Testis (tissue), 3 donors: Measurements from ENCODE around the gene KLF11. TPM values are rescaled to one million over a fixed set of nuclear protein-coding genes. Genes with fewer than 3 reads are reported as not detected.

Experiments used
- DNase-seq: peaks from one replicate; pipeline ENCODE4 v3.0.0-alpha.2; 2019
- H3K27ac ChIP-seq, 2 donors: fragments of 200-600 bp; sonication (generic); one replicate each; pipeline ENCODE4 v1.5.1; 2019
- H3K27me3 ChIP-seq: fragments of 200-600 bp; sonication (generic); one replicate; pipeline ENCODE4 v1.5.1; 2019
- H3K36me3 ChIP-seq: fragments of 200-600 bp; sonication (generic); one replicate; pipeline ENCODE4 v1.5.1; 2017; ENCODE audit warnings: low read depth; ENCODE audit errors: missing control alignments
- H3K4me1 ChIP-seq: fragments of 200-600 bp; sonication (generic); one replicate; pipeline ENCODE4 v1.5.1; 2019
- H3K4me3 ChIP-seq, 2 donors: fragments of 200-600 bp; sonication (generic); one replicate each; pipeline ENCODE4 v1.5.1; 2017 to 2019
- H3K9me3 ChIP-seq: fragments of 200-600 bp; sonication (generic); one replicate; pipeline ENCODE4 v1.5.1; 2017
- CTCF ChIP-seq, 3 experiments: fragments of 450-650 bp in 2 of 3; fragments of 200-600 bp in 1 of 3; sonication (generic) in 1 of 3; IDR thresholded peaks; one replicate each; pipeline ENCODE4 v1.5.1; 2016 to 2019; ENCODE audit warnings: antibody characterized with exemption in 3 of 3, mild to moderate bottlenecking in 2 of 3, moderate library complexity in 1 of 3
- POLR2A ChIP-seq: fragments of 450-650 bp; IDR thresholded peaks from one replicate; pipeline ENCODE4 v1.6.1; 2017; ENCODE audit warnings: antibody characterized with exemption, mild to moderate bottlenecking, moderate library complexity
- WGBS, 2 donors: methylation state at CpG; one replicate each; pipeline ENCODE4 v1.1.5; 2018; 5-methylcytosine and 5-hydroxymethylcytosine counted together
- intact Hi-C: fragments of 100-400 bp; cut with DNase I; formaldehyde crosslinking; loops from one replicate; pipeline ENCODE4 v1.15.1; 2023; ENCODE audit warnings: low total_unique reads
- polyA plus RNA-seq: library from polyadenylated mRNA; stranded (reverse); fragments of 350-450 nt; fragmentation: Illumina TruSeq; extraction: RNeasy Lipid Tissue Mini Kit (QIAGEN cat#74804); gene quantifications from one replicate; pipeline ENCODE4 v1.2.3, GENCODE V29; 2014; ENCODE audit warnings: low read depth, low replicate concordance; ENCODE audit not compliant: insufficient read depth
- total RNA-seq, 2 donors: library from RNA; depleted of rRNA; stranded (reverse); fragments of >200 nt; gene quantifications; one replicate each; pipeline ENCODE4 v1.2.3, GENCODE V29; 2016

Gene KLF11
- total and polyA plus RNA-seq, 3 donors from 2014 or later = 55.0 to 72.2 (median 55.3) TPM

- TF ChIP-seq CTCF (IDR thresholded peaks at IDR 0.05) (no peak), POLR2A (no peak)
- Histone ChIP-seq H3K27ac (no peak overlapping the region), H3K4me3 (no peak overlapping the region), H3K9me3 (no peaks in the 10 kb centered on the region), H3K27me3 (no peaks in the 10 kb centered on the region), H3K4me1 (no peaks in the 10 kb centered on the region), H3K36me3 (no peaks in the 10 kb centered on the region)
- intact Hi-C loops = no loop called here
- DNase-seq = no peak
- 92 to 93% methylated on average over 35 of the region's 35 CpGs for WGBS, 2 donors
Measured at GRCh38 chr2:10016001-10016801, 27.1 kb upstream of the KLF11 start.

DNA sequence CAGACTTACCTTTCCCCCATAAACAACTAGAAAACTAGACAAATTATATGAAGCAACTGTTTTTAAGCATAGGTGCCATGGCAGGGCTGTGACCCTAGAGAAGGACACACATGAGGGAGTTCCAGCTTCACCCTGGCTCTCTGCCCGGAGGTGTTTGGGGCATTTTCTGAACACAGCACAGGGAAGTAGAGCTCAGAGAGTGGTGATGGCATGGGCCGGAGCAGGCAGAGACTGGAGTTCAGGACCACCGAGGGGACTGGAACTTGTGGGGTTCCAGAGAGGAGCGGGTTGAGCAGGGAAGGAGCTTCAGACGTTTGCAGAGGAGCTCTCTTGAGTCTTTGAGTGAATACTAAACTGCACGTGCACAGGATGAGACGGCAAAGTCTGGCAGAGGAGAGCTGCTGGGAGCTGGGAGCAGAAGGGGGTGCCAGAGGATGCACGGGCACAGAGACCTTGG, 26.5 kb upstream of the KLF11 start:
- Histone ChIP-seq H3K36me3 (no peaks in the 10 kb centered on the region), H3K27ac (no peak overlapping the region), H3K4me3 (no peak overlapping the region), H3K9me3 (no peaks in the 10 kb centered on the region), H3K4me1 (no peaks in the 10 kb centered on the region), H3K27me3 (no peaks in the 10 kb centered on the region)
- intact Hi-C loops = no loop called here
- TF ChIP-seq CTCF (IDR thresholded peaks at IDR 0.05) = no peak
- TF ChIP-seq POLR2A = no peak
- 88 to 89% methylated on average over 8 of the region's 8 CpGs for WGBS, 2 donors
- no peak for DNase-seq

DNA sequence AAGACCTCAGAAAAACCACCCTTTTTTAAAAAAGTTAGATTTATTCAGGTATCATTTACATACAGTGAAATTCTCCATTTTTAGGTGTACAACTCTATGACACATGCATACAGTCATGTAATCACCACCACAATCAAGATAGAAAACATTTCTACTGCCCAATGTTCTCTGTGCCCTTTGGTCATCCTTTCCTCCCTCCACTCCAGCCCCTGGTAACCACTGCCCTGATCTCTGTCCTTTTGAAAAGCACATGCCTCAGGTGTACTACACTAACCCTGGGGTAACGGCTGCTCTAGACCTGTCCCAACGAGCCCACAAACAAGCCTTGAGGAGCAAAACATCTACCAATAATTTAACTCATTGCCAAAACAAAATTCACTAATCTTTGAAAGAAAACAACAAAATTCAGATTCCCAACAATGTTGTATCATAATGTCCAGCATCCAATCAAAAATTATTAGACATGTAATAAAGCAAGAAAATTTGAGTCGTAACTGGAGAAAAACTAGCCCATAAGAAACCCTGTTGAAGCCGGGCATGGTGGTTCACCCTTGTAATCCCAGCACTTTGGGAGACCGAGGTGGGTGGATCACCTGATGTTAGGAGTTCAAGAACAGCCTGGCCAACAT, 25.9 kb upstream of the KLF11 start:
- 89 to 93% methylated on average over 5 of the region's 5 CpGs for WGBS, 2 donors
- Histone ChIP-seq H3K36me3 (no peaks in the 10 kb centered on the region), H3K27me3 (no peaks in the 10 kb centered on the region), H3K4me1 (no peaks in the 10 kb centered on the region), H3K4me3 (no peak overlapping the region), H3K9me3 (no peaks in the 10 kb centered on the region), H3K27ac (no peak overlapping the region)
- intact Hi-C loops = no loop called here
- DNase-seq = no peak
- TF ChIP-seq CTCF (IDR thresholded peaks at IDR 0.05) (no peak), POLR2A (no peak)

- DNase-seq = no peak
- Histone ChIP-seq H3K27me3 (no peaks in the 10 kb centered on the region), H3K9me3 (no peaks in the 10 kb centered on the region), H3K27ac (no peak overlapping the region), H3K4me3 (no peak overlapping the region), H3K36me3 (no peaks in the 10 kb centered on the region), H3K4me1 (no peaks in the 10 kb centered on the region)
- intact Hi-C loops = no loop called here
- TF ChIP-seq POLR2A (no peak), CTCF (IDR thresholded peaks at IDR 0.05) (no peak)
- 84 to 89% methylated on average over 8 of the region's 8 CpGs for WGBS, 2 donors
Measured at GRCh38 chr2:10019174-10019573, 24.2 kb upstream of the KLF11 start.
